Activated CD8-positive, alpha-beta memory T cell treated with anti-CD3 and anti-CD28 coated beads, Interleukin-2, amount 10 ng/mL, durations not matched to agents 7 days and 5 days (primary cell): ENCODE measurements around the gene PIGU. TPM values are rescaled to one million over a fixed set of nuclear protein-coding genes. Genes with fewer than 3 reads are reported as not detected.

ENCODE experiments used
- ATAC-seq: fragments of 150-1000 bp; cut with Tn5 transposase; one replicate; pipeline ENCODE4 v1.10.0; 2021; ENCODE audit warnings: moderate library complexity
- CTCF ChIA-PET: fragments of 350-600 bp; sonication (Branson Sonifier 250); formaldehyde crosslinking; loops from one replicate; lab custom pipeline; 2021; ENCODE audit warnings: antibody characterized with exemption; lab: Charles Lee
- DNase-seq: peaks from one replicate; pipeline ENCODE4 v3.0.0-alpha.2; 2020
- H3K27ac Mint-ChIP-seq: one replicate; pipeline ENCODE4 v1.8.0; 2021; ENCODE audit warnings: mild to moderate bottlenecking, mixed read lengths
- H3K27me3 Mint-ChIP-seq: one replicate; pipeline ENCODE4 v1.8.0; 2021; ENCODE audit warnings: mixed read lengths
- H3K36me3 Mint-ChIP-seq: one replicate; pipeline ENCODE4 v1.8.0; 2021; ENCODE audit warnings: mild to moderate bottlenecking, mixed read lengths
- H3K4me1 Mint-ChIP-seq: one replicate; pipeline ENCODE4 v1.8.0; 2021; ENCODE audit warnings: mixed read lengths
- H3K4me3 Mint-ChIP-seq: one replicate; pipeline ENCODE4 v1.8.0; 2021; ENCODE audit warnings: mild to moderate bottlenecking, moderate library complexity, mixed read lengths
- H3K9me3 Mint-ChIP-seq: one replicate; pipeline ENCODE4 v1.8.0; 2022; ENCODE audit warnings: low read depth, mixed read lengths
- total RNA-seq, 2 experiments: library from RNA; stranded (reverse); gene quantifications; one replicate each; pipeline ENCODE4 v1.2.3, GENCODE V29; 2021

The PIGU gene
- total RNA-seq, 2 experiments from 2014 or later = 20.5 to 20.7 TPM

GRCh38 chr20:34638039-34638292 lies 38.9 kb downstream of the PIGU start:
- DNase-seq (no peak), ATAC-seq (no peak)
- H3K4me3 Mint-ChIP-seq = no peak overlapping the region
- H3K36me3 Mint-ChIP-seq = peaks cover 12% of the 10 kb centered on the region
- no peak overlapping the region for H3K27ac Mint-ChIP-seq
- H3K4me1 Mint-ChIP-seq = peaks cover 1% of the 10 kb centered on the region
- H3K9me3 Mint-ChIP-seq = no peaks in the 10 kb centered on the region
- CTCF ChIA-PET = no interaction called here
- H3K27me3 Mint-ChIP-seq = no peaks in the 10 kb centered on the region

GRCh38 chr20:34637245-34638038 lies 39.5 kb downstream of the PIGU start:
- H3K4me1 Mint-ChIP-seq = peaks cover 1% of the 10 kb centered on the region
- peaks cover 17% of the 10 kb centered on the region for H3K36me3 Mint-ChIP-seq
- no peaks in the 10 kb centered on the region for H3K27me3 Mint-ChIP-seq
- no peak overlapping the region for H3K27ac Mint-ChIP-seq
- H3K9me3 Mint-ChIP-seq = no peaks in the 10 kb centered on the region
- CTCF ChIA-PET = no interaction called here
- ATAC-seq (no peak), DNase-seq (no peak)
- no peak overlapping the region for H3K4me3 Mint-ChIP-seq

DNA sequence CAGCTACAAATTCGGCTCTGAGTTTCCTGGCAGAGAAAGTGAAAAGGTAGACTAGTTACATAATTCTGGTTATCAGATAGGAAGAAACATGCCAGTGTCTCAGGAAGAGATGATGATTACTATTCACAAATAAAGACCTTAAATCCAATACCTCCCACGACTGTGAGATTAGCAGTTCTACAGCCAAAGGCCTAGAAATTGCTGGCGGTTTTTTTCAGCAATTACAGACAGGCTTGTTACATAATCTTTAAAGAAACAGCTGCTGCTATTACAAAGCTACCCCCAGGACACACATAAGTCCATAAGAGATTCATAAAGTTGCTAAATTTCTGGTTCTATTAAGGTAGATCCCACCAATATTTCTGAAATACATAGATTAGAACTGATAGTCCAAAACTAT lies 40.2 kb downstream of the PIGU start:
- ATAC-seq = no peak
- CTCF ChIA-PET = no interaction called here
- H3K27me3 Mint-ChIP-seq = no peaks in the 10 kb centered on the region

DNA sequence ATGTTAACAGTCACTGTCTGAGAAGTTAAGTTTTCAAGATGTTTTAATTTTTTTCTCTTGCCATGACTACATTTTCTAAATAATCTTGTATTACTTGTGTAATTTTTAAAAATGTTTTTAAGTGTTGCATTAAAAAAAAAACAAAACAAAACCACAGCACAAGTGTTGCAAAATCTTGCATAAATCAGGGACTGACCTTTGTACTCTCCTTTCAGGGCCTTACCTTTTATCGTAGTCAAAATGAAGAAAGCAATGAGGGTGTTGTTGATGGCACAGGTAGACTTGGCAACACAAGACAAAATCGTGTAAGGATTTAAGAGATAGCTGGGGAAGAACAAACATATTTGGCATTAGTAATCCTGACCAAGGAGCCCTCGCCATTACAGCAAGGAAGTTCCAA lies 42.5 kb downstream of the PIGU start:
- H3K4me1 Mint-ChIP-seq = no peaks in the 10 kb centered on the region
- H3K27me3 Mint-ChIP-seq = no peaks in the 10 kb centered on the region
- H3K4me3 Mint-ChIP-seq = no peak overlapping the region
- ATAC-seq (no peak), DNase-seq (no peak)
- H3K27ac Mint-ChIP-seq = no peak overlapping the region
- H3K36me3 Mint-ChIP-seq = peaks cover 23% of the 10 kb centered on the region
- no peaks in the 10 kb centered on the region for H3K9me3 Mint-ChIP-seq
- CTCF ChIA-PET = no interaction called here

More for the DNA sequence above, 40.2 kb downstream of the PIGU start:
- no peak for DNase-seq
- H3K4me1 Mint-ChIP-seq = no peaks in the 10 kb centered on the region
- H3K4me3 Mint-ChIP-seq = no peak overlapping the region
- no peak overlapping the region for H3K27ac Mint-ChIP-seq
- peaks cover 17% of the 10 kb centered on the region for H3K36me3 Mint-ChIP-seq
- no peaks in the 10 kb centered on the region for H3K9me3 Mint-ChIP-seq

DNA sequence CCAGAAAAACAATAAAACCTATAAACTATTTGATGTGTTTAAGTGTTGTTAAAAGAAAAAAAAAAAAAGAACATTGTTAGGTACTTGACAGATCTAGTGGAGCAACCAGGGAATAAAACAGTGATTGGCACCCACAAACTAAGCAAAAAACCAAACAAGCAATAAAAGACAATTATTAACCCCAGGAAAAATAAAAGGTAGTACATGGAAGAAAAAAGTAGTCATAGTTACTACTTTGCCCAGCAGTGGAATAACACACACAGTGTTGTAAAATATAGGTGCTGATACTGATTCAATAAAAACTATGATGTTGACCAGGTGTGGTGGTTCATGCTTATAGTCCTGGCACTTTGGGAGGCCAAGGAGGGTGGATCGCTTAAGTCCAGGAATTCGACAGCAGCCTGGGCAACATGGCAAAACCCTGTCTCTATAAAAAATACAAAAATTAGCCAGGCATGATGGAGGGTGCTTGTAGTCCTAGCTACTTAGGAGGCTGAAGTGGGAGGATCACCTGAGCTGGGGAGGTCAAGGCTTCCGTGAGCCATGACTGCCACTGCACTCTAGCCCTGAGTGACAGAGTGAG lies 43.9 kb downstream of the PIGU start:
- Mint-ChIP-seq H3K9me3 (no peaks in the 10 kb centered on the region), H3K4me1 (no peaks in the 10 kb centered on the region), H3K27ac (no peak overlapping the region), H3K27me3 (no peaks in the 10 kb centered on the region), H3K36me3 (peaks cover 25% of the 10 kb centered on the region), H3K4me3 (no peak overlapping the region)
- DNase-seq = no peak
- no peak for ATAC-seq
- CTCF ChIA-PET = no interaction called here

GRCh38 chr20:34629904-34630303 lies 47.0 kb downstream of the PIGU start:
- Mint-ChIP-seq H3K9me3 (no peaks in the 10 kb centered on the region), H3K4me3 (no peak overlapping the region), H3K27me3 (no peaks in the 10 kb centered on the region), H3K27ac (no peak overlapping the region), H3K36me3 (peaks cover 21% of the 10 kb centered on the region), H3K4me1 (no peaks in the 10 kb centered on the region)
- no peak for ATAC-seq
- no peak for DNase-seq
- CTCF ChIA-PET = interaction anchor here (0.6 kb wide), 1 partner anchor 75 kb away, joined by 3 read pairs; no protein-coding TSS in a partner anchor

DNA sequence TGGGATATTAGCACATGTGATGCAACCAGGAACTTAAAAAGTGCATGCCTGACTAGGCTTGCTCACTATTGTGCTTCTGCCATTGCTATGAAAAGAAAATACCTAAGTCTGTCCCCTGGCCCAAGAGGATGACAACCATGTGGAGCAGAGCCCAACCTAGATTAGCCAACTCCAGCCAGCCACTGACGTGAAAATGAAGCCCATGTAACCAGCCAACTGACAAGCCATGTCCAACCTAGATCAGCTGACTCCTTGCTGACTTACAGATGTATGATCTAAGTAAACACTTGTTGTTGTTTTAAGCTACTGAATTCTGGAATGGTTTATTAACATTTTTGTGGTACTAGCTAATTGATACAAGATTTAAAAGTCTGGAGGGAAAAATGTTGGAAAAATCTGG lies 47.5 kb downstream of the PIGU start:
- no peak overlapping the region for H3K4me3 Mint-ChIP-seq
- H3K27ac Mint-ChIP-seq = no peak overlapping the region
- peaks cover 3% of the 10 kb centered on the region for H3K4me1 Mint-ChIP-seq
- CTCF ChIA-PET = interaction anchor here (0.6 kb wide), 1 partner anchor 76 kb away, joined by 3 read pairs; no protein-coding TSS in a partner anchor
- DNase-seq (no peak), ATAC-seq (no peak)
- peaks cover 19% of the 10 kb centered on the region for H3K36me3 Mint-ChIP-seq
- no peaks in the 10 kb centered on the region for H3K27me3 Mint-ChIP-seq
- no peaks in the 10 kb centered on the region for H3K9me3 Mint-ChIP-seq

DNA sequence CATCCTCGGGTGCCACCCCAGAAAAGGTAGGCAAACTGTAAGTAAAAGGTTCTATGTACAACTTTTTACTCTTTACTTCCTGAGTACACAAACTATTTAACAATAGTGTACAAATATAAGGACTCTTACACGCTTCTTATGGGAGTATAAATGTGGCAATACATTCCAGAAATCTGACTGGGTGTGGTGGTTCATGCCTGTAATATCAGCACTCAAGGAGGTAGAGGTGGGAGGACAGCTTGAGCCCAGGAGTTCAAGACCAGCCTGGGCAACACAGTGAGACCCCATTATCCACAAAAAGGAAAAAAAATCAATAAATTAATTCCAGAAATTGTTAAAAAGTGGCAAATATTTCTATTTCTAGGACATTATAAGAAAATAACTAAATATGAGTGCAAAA lies 48.9 kb downstream of the PIGU start:
- DNase-seq (no peak), ATAC-seq (no peak)
- peaks cover 9% of the 10 kb centered on the region for H3K4me1 Mint-ChIP-seq
- peaks cover 19% of the 10 kb centered on the region for H3K36me3 Mint-ChIP-seq
- H3K9me3 Mint-ChIP-seq = no peaks in the 10 kb centered on the region
- CTCF ChIA-PET = interaction anchor here (1.0 kb wide), 1 partner anchor 142 kb away, joined by 3 read pairs; no protein-coding TSS in a partner anchor
- no peaks in the 10 kb centered on the region for H3K27me3 Mint-ChIP-seq
- no peak overlapping the region for H3K27ac Mint-ChIP-seq
- no peak overlapping the region for H3K4me3 Mint-ChIP-seq

DNA sequence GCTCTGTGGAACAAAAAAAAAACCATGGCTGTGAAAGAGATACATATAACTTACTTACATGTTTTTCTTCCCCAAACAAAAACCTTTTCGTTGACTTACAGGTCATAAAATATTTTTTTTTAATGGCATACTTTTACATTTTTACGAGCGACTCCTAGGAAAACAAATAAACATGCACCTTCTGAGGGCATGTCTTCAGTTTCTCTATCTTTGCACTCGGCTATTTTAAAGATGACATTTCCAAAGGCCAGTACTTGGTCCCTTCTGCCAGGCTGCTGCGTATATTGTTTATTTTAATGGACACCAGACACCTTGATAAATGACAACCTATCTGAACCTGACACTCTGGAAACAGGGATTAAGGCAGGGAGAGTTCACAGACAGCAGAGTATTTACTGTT lies 49.4 kb downstream of the PIGU start:
- Mint-ChIP-seq H3K4me3 (no peak overlapping the region), H3K36me3 (peaks cover 16% of the 10 kb centered on the region), H3K4me1 (peaks cover 13% of the 10 kb centered on the region), H3K27ac (no peak overlapping the region), H3K27me3 (no peaks in the 10 kb centered on the region), H3K9me3 (no peaks in the 10 kb centered on the region)
- CTCF ChIA-PET = interaction anchor here (0.9 kb wide), 1 partner anchor 315 kb away, joined by 3 read pairs; no protein-coding TSS in a partner anchor
- no peak for DNase-seq
- no peak for ATAC-seq

DNA sequence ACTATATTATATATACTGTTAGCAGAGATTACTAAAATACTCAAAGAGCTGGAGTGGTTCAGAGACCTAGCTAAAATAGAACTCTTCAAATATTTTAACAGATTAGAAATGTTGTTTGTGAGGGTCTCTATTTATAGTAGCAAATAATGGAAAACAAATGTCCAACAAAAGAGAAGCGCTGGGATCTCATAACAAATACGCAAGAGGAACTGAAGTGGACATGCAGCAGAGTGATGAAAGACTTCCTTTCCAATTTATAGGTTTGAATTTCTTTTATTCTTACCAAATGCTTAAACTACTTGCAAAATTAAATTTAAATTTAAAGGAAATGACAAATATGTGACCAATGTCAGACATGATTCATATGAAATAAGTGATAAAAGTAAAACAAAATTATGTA lies 49.9 kb downstream of the PIGU start:
- H3K27ac Mint-ChIP-seq = no peak overlapping the region
- no peaks in the 10 kb centered on the region for H3K27me3 Mint-ChIP-seq
- CTCF ChIA-PET = interaction anchor here (0.9 kb wide), 1 partner anchor 314 kb away, joined by 3 read pairs; no protein-coding TSS in a partner anchor
- no peaks in the 10 kb centered on the region for H3K9me3 Mint-ChIP-seq
- no peak overlapping the region for H3K4me3 Mint-ChIP-seq
- ATAC-seq = no peak
- peaks cover 16% of the 10 kb centered on the region for H3K36me3 Mint-ChIP-seq
- no peak for DNase-seq
- H3K4me1 Mint-ChIP-seq = peaks cover 13% of the 10 kb centered on the region

DNA sequence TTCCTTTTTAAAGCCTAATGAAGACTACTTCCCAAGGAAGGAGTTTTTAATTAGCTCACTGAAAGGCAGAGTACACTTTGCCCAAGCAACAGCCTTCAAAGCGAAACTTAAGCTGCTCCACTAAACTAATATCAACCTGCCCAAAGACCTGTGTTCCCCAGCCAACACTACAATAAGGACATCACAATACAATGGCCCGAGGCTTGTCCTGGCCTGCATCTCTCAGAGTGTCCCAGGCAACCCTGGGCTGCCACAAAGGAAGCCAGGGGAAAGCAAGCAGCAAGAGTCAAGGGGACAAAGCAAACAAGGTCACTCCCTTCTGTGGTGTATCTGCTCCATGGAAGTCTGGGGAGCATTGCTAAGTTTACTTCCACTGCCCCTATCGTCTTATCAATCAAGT lies 52.3 kb downstream of the PIGU start:
- H3K27me3 Mint-ChIP-seq = no peaks in the 10 kb centered on the region
- ATAC-seq (no peak), DNase-seq (no peak)
- peaks cover 34% of the 10 kb centered on the region for H3K4me1 Mint-ChIP-seq
- no peak overlapping the region for H3K27ac Mint-ChIP-seq
- H3K9me3 Mint-ChIP-seq = no peaks in the 10 kb centered on the region
- CTCF ChIA-PET = interaction anchor here (1.0 kb wide), 1 partner anchor 161 kb away, joined by 3 read pairs; no protein-coding TSS in a partner anchor
- peaks cover 27% of the 10 kb centered on the region for H3K36me3 Mint-ChIP-seq
- H3K4me3 Mint-ChIP-seq = no peak overlapping the region

DNA sequence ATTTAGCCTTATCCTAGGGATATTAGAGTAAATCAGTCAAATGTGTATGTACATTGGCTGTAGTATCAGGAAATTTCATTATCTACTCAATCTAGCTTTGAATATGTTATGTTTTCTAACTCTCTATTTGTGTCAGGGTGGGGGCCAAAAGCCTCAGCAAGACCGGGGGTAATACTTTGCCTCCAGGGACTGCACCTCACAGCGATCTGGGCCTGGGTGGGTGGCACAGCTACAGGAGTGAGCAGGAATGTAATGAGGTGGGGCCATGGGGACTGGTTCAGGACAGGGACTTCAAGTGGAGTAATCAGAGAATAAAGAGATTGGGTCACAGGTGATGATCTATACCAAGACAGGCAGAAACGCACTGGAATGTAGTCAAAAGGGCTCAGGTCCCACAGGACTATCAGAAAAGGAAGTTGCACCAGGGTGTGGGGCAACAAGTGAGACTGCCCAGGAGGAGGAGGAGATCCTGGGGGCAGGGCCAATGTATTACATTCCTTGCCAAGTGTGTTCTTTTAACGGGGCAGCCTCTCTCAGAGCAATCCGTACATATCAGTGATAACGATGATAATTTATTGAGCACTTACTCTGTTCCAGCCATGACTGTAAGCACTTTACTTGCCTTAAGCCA lies 54.0 kb downstream of the PIGU start:
- no peak overlapping the region for H3K4me3 Mint-ChIP-seq
- H3K27ac Mint-ChIP-seq = no peak overlapping the region
- H3K4me1 Mint-ChIP-seq = peaks cover 37% of the 10 kb centered on the region
- H3K36me3 Mint-ChIP-seq = peaks cover 25% of the 10 kb centered on the region
- no peaks in the 10 kb centered on the region for H3K27me3 Mint-ChIP-seq
- no peak for DNase-seq
- ATAC-seq = no peak
- CTCF ChIA-PET = interaction anchor here (0.5 to 1.5 kb wide), 3 partner anchors 9 to 45 kb away, joined by 3 to 4 read pairs (median 3); no protein-coding TSS in a partner anchor
- H3K9me3 Mint-ChIP-seq = no peaks in the 10 kb centered on the region

DNA sequence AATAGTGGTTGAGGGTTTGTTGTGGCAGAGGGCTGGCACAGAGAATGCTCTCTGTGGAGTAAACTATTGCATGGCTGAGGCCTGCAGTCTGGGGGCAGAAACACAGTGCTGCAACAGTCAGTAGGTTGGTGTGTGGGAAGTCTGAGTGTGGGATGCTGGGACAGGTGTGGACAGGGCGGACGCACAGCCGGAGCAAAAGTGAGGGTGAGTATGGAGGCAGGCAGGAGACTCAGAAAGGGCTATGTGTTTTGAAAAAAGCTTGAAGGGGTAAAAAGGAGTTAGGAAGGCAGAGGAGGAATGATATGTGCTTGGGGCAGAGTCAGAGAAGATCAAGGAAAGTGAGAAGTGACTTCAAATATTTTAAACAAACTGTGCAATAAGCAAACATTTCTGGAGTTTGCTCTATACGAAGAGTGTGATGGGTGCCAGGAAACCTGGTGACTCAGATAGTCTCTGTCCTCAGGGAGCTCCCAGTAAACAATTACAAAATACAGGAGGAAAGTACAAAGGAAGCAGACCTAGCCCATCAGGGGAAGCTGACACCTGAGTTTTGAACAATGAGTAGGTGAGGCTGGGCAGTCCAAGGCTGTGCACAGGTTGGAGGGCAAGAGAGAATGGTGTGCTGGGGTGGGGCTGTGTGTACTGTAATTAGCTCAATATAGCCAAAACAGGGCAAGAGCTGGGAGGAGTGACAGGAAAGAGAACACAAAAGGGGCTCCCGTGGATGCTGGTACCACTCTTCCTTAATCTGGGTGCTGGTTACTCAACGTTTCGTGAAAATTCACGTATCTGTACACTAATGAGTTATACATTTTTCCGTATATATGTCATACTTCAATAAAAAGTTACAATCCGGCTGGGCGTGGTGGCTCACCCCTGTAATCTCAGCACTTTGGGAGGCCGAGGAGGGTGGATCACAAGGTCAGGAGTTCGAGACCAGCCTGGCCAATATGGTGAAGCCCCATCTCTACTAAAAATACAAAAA lies 55.2 kb downstream of the PIGU start:
- Mint-ChIP-seq H3K4me3 (no peak overlapping the region), H3K4me1 (peaks cover 37% of the 10 kb centered on the region), H3K27ac (peak overlapping the region; percentile 58), H3K9me3 (no peaks in the 10 kb centered on the region), H3K36me3 (peaks cover 37% of the 10 kb centered on the region), H3K27me3 (no peaks in the 10 kb centered on the region)
- CTCF ChIA-PET = interaction anchor here (0.6 to 1.5 kb wide), 4 partner anchors 8 to 337 kb away, joined by 3 read pairs; no protein-coding TSS in a partner anchor
- ATAC-seq (peak; percentile 14), DNase-seq (no peak)
